MCF 10A (cell line): Measurements from ENCODE around the gene KCNK4. TPM values are rescaled to one million over a fixed set of nuclear protein-coding genes. Genes with fewer than 3 reads are reported as not detected.
A peak's percentile ranks its signal among the peaks of the same experiment; 100 is the strongest.

ENCODE experiments used
- BruUV-seq: library from RNA; stranded (reverse); fragments of 400-500 nt; replicated peaks from 2 replicates; lab custom pipeline; 2021; lab: Mats Ljungman, UMichigan
- CTCF ChIA-PET: fragments of 300-600 bp; sonication (Branson Sonifier 250); formaldehyde crosslinking; extraction: SDS; loops from one replicate; lab custom pipeline; 2021; ENCODE audit warnings: antibody characterized with exemption, inconsistent platforms; lab: Yijun Ruan, JAX
- POLR2A ChIA-PET: fragments of 300-600, 350-650 bp; sonication (Branson Sonifier 250); formaldehyde crosslinking; extraction: SDS; loops from one replicate; lab custom pipeline; 2020; ENCODE audit warnings: antibody characterized with exemption, inconsistent platforms; lab: Yijun Ruan, JAX
- DNase-seq: peaks from one replicate; pipeline ENCODE4 v3.0.0-alpha.2; 2018; ENCODE audit not compliant: unreplicated experiment
- H3K27ac Mint-ChIP-seq: one replicate; pipeline ENCODE4 v1.8.0; 2022; ENCODE audit warnings: mild to moderate bottlenecking, low read depth, mixed read lengths; ENCODE audit not compliant: unreplicated experiment
- H3K27me3 Mint-ChIP-seq: one replicate; pipeline ENCODE4 v1.8.0; 2022; ENCODE audit warnings: mixed read lengths; ENCODE audit not compliant: insufficient read depth, unreplicated experiment
- H3K36me3 Mint-ChIP-seq: one replicate; pipeline ENCODE4 v1.8.0; 2022; ENCODE audit warnings: mild to moderate bottlenecking, moderate library complexity, mixed read lengths; ENCODE audit not compliant: insufficient read depth, unreplicated experiment
- H3K4me1 Mint-ChIP-seq: one replicate; pipeline ENCODE4 v1.8.0; 2022; ENCODE audit warnings: mixed read lengths; ENCODE audit not compliant: insufficient read depth, unreplicated experiment
- H3K4me3 Mint-ChIP-seq: one replicate; pipeline ENCODE4 v1.8.0; 2022; ENCODE audit warnings: mild to moderate bottlenecking, moderate library complexity, mixed read lengths; ENCODE audit not compliant: unreplicated experiment
- H3K9me3 Mint-ChIP-seq: one replicate; pipeline ENCODE4 v1.8.0; 2022; ENCODE audit warnings: mixed read lengths; ENCODE audit not compliant: unreplicated experiment
- intact Hi-C: fragments of 100-400 bp; cut with micrococcal nuclease; formaldehyde crosslinking; loops from 2 replicates; pipeline ENCODE4 v1.14.1; 2022
- total RNA-seq: library from RNA; stranded (reverse); gene quantifications from 2 replicates; pipeline ENCODE4 v1.2.3, GENCODE V29; 2022
- TF ChIP-seq, protein P1 (sequence below): fragments of 200-600 bp; IDR thresholded peaks from one replicate; pipeline ENCODE4 v1.8.0; 2022; ENCODE audit warnings: antibody characterized with exemption, mild to moderate bottlenecking; ENCODE audit not compliant: unreplicated experiment

The KCNK4 gene
- total RNA-seq, 1 experiment from 2014 or later = not detected

- no TSS peak for BruUV-seq
- CTCF ChIA-PET = interaction anchor here (0.6 to 11.4 kb wide), 32 partner anchors 9 to 1738 kb away, joined by 3 to 135 read pairs (median 4); partner anchors contain the start of genes BAD, CATSPERZ, ESRRA and PACS1
- Mint-ChIP-seq H3K9me3 (no peaks in the 10 kb centered on the region), H3K27me3 (no peaks in the 10 kb centered on the region), H3K4me1 (peaks cover 20% of the 10 kb centered on the region), H3K36me3 (no peaks in the 10 kb centered on the region), H3K4me3 (peak overlapping the region; percentile 8), H3K27ac (peak overlapping the region; percentile 61)
- DNase-seq = peak; percentile 98
- POLR2A ChIA-PET = interaction anchor here (0.6 to 15.4 kb wide), 24 partner anchors 8 to 851 kb away, joined by 3 to 285 read pairs (median 5); partner anchors contain the start of genes ESRRA, FKBP2, PPP1R14B and PRDX5
- TF ChIP-seq, protein P1, sequence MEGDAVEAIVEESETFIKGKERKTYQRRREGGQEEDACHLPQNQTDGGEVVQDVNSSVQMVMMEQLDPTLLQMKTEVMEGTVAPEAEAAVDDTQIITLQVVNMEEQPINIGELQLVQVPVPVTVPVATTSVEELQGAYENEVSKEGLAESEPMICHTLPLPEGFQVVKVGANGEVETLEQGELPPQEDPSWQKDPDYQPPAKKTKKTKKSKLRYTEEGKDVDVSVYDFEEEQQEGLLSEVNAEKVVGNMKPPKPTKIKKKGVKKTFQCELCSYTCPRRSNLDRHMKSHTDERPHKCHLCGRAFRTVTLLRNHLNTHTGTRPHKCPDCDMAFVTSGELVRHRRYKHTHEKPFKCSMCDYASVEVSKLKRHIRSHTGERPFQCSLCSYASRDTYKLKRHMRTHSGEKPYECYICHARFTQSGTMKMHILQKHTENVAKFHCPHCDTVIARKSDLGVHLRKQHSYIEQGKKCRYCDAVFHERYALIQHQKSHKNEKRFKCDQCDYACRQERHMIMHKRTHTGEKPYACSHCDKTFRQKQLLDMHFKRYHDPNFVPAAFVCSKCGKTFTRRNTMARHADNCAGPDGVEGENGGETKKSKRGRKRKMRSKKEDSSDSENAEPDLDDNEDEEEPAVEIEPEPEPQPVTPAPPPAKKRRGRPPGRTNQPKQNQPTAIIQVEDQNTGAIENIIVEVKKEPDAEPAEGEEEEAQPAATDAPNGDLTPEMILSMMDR = peak; percentile 79
- intact Hi-C loops = loop anchor here (1.0 kb wide), 1 partner anchor 13 kb away; the partner anchor contains the start of gene PRDX5
Observed at GRCh38 chr11:64331569-64332371, 40.7 kb downstream of the KCNK4 start.

- no peaks in the 10 kb centered on the region for H3K27me3 Mint-ChIP-seq
- H3K9me3 Mint-ChIP-seq = no peaks in the 10 kb centered on the region
- no peaks in the 10 kb centered on the region for H3K36me3 Mint-ChIP-seq
- peak overlapping the region; percentile 2 for H3K27ac Mint-ChIP-seq
- no peak overlapping the region for H3K4me3 Mint-ChIP-seq
- peaks cover 20% of the 10 kb centered on the region for H3K4me1 Mint-ChIP-seq
- no peak for DNase-seq
- ChIA-PET POLR2A (interaction anchor here (1.2 to 15.4 kb wide), 7 partner anchors 8 to 29 kb away, joined by 4 to 285 read pairs (median 25); partner anchors contain the start of genes ESRRA, PRDX5 and TRMT112), CTCF (interaction anchor here (1.0 to 11.4 kb wide), 7 partner anchors 9 to 82 kb away, joined by 5 to 135 read pairs (median 20); partner anchors contain the start of genes CATSPERZ, PLCB3, PRDX5 and TRMT112)
- intact Hi-C loops = no loop called here
- no TSS peak for BruUV-seq
- TF ChIP-seq, protein P1 = no peak
Observed at GRCh38 chr11:64333556-64333955, 42.5 kb downstream of the KCNK4 start.

DNA sequence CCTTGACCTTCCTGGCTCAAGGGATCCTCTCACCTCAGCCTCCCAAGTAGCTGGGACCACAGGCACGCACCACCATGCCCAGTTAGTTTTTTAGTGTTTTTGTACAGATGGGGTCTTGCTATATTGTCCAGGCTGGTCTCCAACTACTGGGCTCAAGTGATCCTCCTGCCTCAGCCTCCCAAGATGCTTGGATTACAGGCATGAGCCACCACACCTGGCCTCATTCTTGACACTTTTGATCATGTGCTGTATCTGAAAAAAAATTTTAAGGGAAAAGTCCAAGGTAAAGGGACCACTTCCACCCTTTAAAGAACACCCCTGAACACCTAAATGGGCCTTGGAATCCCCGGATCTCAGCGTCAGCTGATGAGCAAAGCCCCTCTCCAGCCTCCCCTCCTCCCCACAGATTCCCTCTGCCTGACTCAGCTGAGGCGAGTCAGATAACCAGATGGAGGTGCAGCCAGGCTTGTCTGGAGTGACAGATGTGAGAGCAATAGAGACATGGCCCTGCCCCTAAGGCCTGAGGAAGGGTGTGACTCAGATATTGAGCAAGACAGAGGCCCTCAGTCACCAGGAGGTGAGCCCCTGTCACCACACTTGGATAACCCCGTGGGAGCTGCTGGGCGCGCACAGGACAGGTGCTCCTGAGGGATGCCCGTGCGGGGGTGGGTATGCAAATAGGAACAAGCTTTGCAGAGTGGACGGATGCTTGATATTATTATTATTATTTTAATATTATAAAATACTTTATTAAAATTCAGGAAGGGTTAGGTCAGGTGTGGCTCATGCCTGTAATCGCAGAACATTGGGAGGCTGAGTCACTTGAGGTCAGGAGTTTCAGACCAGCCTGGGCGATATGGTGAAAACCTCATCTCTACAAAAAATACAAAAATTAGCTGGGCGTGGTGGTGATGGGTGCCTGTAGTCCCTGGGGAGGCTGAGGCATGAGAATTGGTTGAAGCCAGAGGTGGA, 43.9 kb downstream of the KCNK4 start:
- Mint-ChIP-seq H3K4me3 (peak overlapping the region; percentile 43), H3K9me3 (no peaks in the 10 kb centered on the region), H3K27ac (peak overlapping the region; percentile 98), H3K36me3 (no peaks in the 10 kb centered on the region), H3K27me3 (no peaks in the 10 kb centered on the region), H3K4me1 (peaks cover 20% of the 10 kb centered on the region)
- TF ChIP-seq, protein P1 = no peak
- intact Hi-C loops = loop anchor here (1.0 kb wide), 1 partner anchor 17 kb away; the partner anchor contains the start of gene PRDX5
- peak; percentile 98 for DNase-seq
- BruUV-seq = no TSS peak
- ChIA-PET CTCF (interaction anchor here (0.6 to 11.4 kb wide), 5 partner anchors 10 to 204 kb away, joined by 3 to 135 read pairs (median 9); partner anchors contain the start of genes PRDX5 and TRMT112), POLR2A (interaction anchor here (0.7 to 15.4 kb wide), 19 partner anchors 11 to 654 kb away, joined by 3 to 285 read pairs (median 5); partner anchors contain the start of genes ESRRA, PPP1R14B, PRDX5 and RPS6KA4)
